GM12872 (cell line): ENCODE data around the gene LYZL2.

Source experiments
- TF ChIP-seq, protein P1 (sequence below): IDR thresholded peaks from 3 replicates; pipeline ENCODE4 v1.5.1; 2011; ENCODE audit warnings: low read depth, mild to moderate bottlenecking, low read length, moderate library complexity; ENCODE audit not compliant: insufficient read depth

Gene LYZL2

DNA sequence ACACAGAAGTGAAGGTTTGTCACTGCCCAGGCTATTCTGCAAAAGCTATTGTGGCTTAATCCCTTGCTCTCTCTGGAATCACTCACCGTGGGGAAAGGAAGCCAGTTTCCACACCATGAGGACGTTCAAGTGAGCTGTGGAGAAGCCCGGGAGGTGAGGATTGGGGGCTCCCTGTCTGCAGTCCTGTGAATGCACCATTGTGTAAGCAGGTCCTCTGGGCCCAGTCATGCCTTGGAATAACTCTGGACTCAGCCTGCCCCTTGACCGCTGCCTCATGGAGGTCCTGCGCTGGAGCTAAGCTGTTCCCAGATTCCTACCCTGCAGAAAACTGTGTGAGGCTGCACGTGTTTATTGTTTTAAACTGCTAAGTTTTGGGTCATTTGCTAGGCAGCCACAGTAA is 33.5 kb downstream of the LYZL2 start:
- TF ChIP-seq, protein P1, sequence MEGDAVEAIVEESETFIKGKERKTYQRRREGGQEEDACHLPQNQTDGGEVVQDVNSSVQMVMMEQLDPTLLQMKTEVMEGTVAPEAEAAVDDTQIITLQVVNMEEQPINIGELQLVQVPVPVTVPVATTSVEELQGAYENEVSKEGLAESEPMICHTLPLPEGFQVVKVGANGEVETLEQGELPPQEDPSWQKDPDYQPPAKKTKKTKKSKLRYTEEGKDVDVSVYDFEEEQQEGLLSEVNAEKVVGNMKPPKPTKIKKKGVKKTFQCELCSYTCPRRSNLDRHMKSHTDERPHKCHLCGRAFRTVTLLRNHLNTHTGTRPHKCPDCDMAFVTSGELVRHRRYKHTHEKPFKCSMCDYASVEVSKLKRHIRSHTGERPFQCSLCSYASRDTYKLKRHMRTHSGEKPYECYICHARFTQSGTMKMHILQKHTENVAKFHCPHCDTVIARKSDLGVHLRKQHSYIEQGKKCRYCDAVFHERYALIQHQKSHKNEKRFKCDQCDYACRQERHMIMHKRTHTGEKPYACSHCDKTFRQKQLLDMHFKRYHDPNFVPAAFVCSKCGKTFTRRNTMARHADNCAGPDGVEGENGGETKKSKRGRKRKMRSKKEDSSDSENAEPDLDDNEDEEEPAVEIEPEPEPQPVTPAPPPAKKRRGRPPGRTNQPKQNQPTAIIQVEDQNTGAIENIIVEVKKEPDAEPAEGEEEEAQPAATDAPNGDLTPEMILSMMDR: no peak

DNA sequence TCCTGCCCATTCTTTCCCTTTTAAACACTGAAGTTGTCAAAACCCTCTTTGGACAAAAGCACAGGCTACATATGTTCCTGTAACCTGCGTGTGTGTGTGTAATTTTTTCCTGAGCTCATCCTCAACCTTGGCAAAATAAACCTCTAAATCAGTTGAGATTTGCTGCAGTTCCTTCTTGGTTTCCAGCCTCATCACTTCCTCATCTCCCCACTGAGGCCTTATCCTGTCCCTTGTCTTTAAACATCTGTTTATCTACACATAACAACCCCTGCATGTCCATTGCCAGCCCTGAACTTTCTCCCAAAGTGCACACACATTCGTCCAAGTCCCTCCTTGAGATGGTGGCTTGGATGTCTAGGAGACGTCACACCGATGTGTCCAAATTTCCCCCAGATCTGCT is 35.5 kb downstream of the LYZL2 start:
- TF ChIP-seq, protein P1: no peak

DNA sequence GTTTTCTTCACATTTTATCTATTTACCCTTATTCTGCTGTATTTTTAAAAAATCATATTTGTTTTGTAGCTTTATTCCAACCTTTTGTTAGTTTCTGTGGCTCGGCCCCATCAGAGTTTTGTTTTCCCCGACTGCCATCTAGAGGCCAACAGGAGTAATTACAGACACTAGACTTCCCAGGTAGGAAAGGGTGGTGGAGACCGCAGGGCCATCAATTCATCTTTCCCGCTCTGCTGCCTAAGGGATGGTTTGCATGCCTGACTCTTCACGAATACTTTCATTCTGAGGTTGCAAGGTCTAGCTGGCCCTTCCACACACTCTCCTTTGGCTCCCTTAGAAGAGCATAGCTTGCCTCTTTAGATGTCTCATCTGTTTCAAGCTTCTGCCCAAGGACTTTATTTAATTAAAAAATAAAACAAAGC is 38.3 kb downstream of the LYZL2 start:
- TF ChIP-seq, protein P1: peak; percentile 74

DNA sequence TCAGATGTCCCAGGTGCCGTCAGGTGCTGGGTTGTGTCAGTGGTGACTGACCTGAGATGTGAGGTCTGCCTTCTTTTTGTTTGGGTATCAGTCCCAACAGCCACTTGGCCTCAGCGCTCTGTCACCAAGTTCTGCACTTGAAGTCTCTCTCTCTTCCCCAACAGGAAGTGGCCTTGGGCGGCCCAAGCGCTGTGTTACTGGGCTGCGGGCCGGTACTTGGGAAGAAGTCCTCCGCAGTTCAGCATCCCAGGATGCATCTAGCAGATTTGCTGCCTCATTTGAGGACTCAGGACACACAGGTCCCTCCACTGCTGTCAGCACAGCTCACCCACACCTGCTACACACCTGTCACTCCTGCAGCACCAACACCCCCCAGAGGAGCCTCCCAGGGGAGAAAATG is 40.1 kb downstream of the LYZL2 start:
- TF ChIP-seq, protein P1: no peak

DNA sequence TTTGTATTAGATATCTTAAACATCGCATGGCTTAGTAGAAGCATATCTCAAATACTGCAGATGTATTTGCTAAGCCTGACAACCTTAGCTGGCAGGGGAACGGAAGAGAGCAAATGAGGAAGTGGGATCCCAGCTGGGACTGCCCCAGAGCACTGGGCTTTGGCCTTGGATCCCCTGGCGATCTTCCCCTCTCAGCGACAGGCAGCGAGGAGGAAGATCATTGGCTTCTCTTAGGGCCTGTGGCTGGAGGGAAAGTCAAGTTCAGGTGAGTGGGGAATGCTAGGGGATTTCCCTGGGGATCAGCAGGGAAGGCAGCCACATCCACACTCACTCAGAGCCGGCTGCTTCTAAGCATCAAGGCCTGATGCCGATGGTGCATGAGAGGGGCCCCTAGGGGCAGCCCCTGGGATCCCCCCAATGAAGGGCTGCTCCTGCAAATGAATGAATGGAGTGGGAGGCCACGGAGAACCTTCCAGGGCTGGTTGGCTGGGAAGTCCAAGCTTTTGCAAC is 42.0 kb downstream of the LYZL2 start:
- TF ChIP-seq, protein P1: peak; percentile 39

DNA sequence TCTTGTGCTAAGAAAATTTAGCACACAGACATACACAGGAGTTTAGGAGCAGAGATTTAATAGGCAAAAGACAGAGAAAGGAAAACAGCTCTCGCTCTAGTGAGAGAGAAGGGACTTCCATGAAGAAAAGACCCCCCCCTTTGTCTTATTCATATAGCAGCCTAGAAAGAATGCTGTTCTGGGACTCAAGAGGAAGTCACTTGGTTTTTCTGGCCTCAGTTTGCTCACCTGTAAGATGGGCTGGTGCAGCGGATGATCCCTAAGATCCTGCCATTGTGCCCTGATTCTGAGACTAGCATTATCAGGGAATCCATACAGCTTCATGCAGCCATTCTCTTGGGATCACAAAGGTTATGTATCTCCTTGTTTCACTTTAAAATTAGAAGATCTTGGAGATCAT is 42.7 kb downstream of the LYZL2 start:
- TF ChIP-seq, protein P1: no peak

DNA sequence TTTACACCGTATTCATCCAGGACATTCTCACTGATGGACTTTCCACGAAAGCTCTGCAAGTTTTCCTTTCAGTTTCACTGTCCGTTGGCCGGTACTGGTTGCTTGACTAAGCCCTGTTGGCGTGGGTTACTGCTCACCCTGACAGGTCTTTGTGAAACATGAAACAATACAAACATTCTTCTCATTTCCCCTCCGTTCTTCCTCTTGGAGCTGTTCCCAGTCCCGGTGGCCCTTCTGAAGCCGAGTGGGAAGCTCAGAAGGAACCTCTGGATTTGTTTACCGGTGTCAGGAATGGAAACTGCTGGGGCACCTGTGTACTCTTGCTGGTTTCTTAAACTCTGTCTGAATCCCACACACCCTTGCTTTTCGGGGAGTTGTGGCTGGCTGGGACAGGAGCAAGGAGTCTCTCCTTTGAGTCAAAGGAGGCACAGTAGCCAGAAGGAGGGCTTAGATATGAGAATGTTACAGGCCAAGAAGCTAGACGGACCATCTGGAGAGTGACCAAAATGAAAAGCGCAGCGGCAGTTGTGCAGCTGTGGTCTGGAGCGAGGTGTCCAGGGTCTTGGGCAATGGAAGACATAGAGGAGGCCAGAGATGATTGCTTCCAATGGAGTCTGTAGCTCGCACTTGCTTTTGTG is 45.7 kb downstream of the LYZL2 start:
- TF ChIP-seq, protein P1: no peak
